ENCODE results near the gene CUBN.

GRCh38 chr10:16789765-16790164, 339.8 kb downstream of the CUBN start:
- no peak for TF ChIP-seq POLR2A (IDR thresholded peaks at IDR 0.05)
- no peak for TF ChIP-seq CTCF (IDR thresholded peaks at IDR 0.05 in 4 of 5, conservative IDR thresholded peaks at IDR 0.05 in 1 of 5)

All from gastrocnemius medialis (tissue), 4 donors.